Parathyroid adenoma (tissue), 2 donors: ENCODE data around the gene GRID1.

Source experiments
- H2AFZ ChIP-seq: fragments of 300-600 bp; sonication (generic); one replicate; pipeline ENCODE4 v1.7.0; 2017; ENCODE audit warnings: antibody characterized with exemption, mild to moderate bottlenecking
- H3K27ac ChIP-seq: fragments of 300-600 bp; sonication (generic); one replicate; pipeline ENCODE4 v1.7.0; 2017
- H3K27me3 ChIP-seq: fragments of 300-600 bp; sonication (generic); one replicate; pipeline ENCODE4 v1.7.0; 2017; ENCODE audit warnings: low read length; ENCODE audit not compliant: control insufficient read depth, insufficient read depth
- H3K36me3 ChIP-seq: fragments of 300-600 bp; sonication (generic); one replicate; pipeline ENCODE4 v1.7.0; 2017; ENCODE audit warnings: low read length; ENCODE audit not compliant: control insufficient read depth, insufficient read depth
- H3K4me1 ChIP-seq: fragments of 300-600 bp; sonication (generic); one replicate; pipeline ENCODE4 v1.7.0; 2017; ENCODE audit warnings: control low read depth
- H3K4me2 ChIP-seq: fragments of 300-600 bp; sonication (generic); one replicate; pipeline ENCODE4 v1.7.0; 2017; ENCODE audit warnings: low read length
- H3K4me3 ChIP-seq: fragments of 300-600 bp; sonication (generic); one replicate; pipeline ENCODE4 v1.7.0; 2017; ENCODE audit warnings: low read depth, low read length
- H3K79me2 ChIP-seq: fragments of 300-600 bp; sonication (generic); one replicate; pipeline ENCODE4 v1.7.0; 2017; ENCODE audit warnings: control low read depth
- H3K9ac ChIP-seq: fragments of 300-600 bp; sonication (generic); one replicate; pipeline ENCODE4 v1.7.0; 2017; ENCODE audit warnings: mild to moderate bottlenecking
- H3K9me3 ChIP-seq: fragments of 300-600 bp; sonication (generic); one replicate; pipeline ENCODE4 v1.7.0; 2017; ENCODE audit warnings: low read length; ENCODE audit not compliant: control insufficient read depth
- CTCF ChIP-seq: fragments of 300-600 bp; sonication (generic); IDR thresholded peaks from one replicate; pipeline ENCODE4 v1.7.0; 2017; ENCODE audit warnings: antibody characterized with exemption, mild to moderate bottlenecking
- donor health status: primary hyperparathyroidism.

The GRID1 gene

GRCh38 chr10:86361156-86362128 lies 5.2 kb downstream of the GRID1 start:
- Histone ChIP-seq H3K4me1 (no peaks in the 10 kb centered on the region), H3K36me3 (no peaks in the 10 kb centered on the region), H3K4me2 (no peak overlapping the region), H3K27ac (no peak overlapping the region), H3K27me3 (no peaks in the 10 kb centered on the region), H2AFZ (no peak overlapping the region), H3K4me3 (no peak overlapping the region), H3K9me3 (no peaks in the 10 kb centered on the region), H3K9ac (no peak overlapping the region), H3K79me2 (no peaks in the 10 kb centered on the region)
- no peak for TF ChIP-seq CTCF

- H3K9ac ChIP-seq = no peak overlapping the region
- H3K4me3 ChIP-seq = no peak overlapping the region
- no peaks in the 10 kb centered on the region for H3K9me3 ChIP-seq
- no peak overlapping the region for H2AFZ ChIP-seq
- no peak overlapping the region for H3K27ac ChIP-seq
- no peaks in the 10 kb centered on the region for H3K36me3 ChIP-seq
- H3K4me1 ChIP-seq = no peaks in the 10 kb centered on the region
- no peaks in the 10 kb centered on the region for H3K27me3 ChIP-seq
- no peaks in the 10 kb centered on the region for H3K79me2 ChIP-seq
- TF ChIP-seq CTCF = no peak
- no peak overlapping the region for H3K4me2 ChIP-seq
Measured at GRCh38 chr10:86360657-86361056, 5.9 kb downstream of the GRID1 start.

- no peaks in the 10 kb centered on the region for H3K79me2 ChIP-seq
- H3K4me1 ChIP-seq = no peaks in the 10 kb centered on the region
- H3K9me3 ChIP-seq = no peaks in the 10 kb centered on the region
- H3K27ac ChIP-seq = no peak overlapping the region
- no peak overlapping the region for H2AFZ ChIP-seq
- no peak overlapping the region for H3K4me2 ChIP-seq
- H3K27me3 ChIP-seq = no peaks in the 10 kb centered on the region
- H3K9ac ChIP-seq = no peak overlapping the region
- no peak overlapping the region for H3K4me3 ChIP-seq
- no peaks in the 10 kb centered on the region for H3K36me3 ChIP-seq
- TF ChIP-seq CTCF = no peak
Measured at GRCh38 chr10:86359954-86360353, 6.6 kb downstream of the GRID1 start.

GRCh38 chr10:86359111-86359510 lies 7.5 kb downstream of the GRID1 start:
- Histone ChIP-seq H3K9me3 (no peaks in the 10 kb centered on the region), H3K79me2 (no peaks in the 10 kb centered on the region), H3K4me2 (no peak overlapping the region), H3K4me3 (no peak overlapping the region), H2AFZ (no peak overlapping the region), H3K36me3 (no peaks in the 10 kb centered on the region), H3K4me1 (no peaks in the 10 kb centered on the region), H3K27ac (no peak overlapping the region), H3K9ac (no peak overlapping the region), H3K27me3 (no peaks in the 10 kb centered on the region)
- no peak for TF ChIP-seq CTCF

- H3K27me3 ChIP-seq = no peaks in the 10 kb centered on the region
- H3K4me2 ChIP-seq = no peak overlapping the region
- H3K36me3 ChIP-seq = no peaks in the 10 kb centered on the region
- no peak overlapping the region for H2AFZ ChIP-seq
- TF ChIP-seq CTCF = no peak
- no peak overlapping the region for H3K27ac ChIP-seq
- no peaks in the 10 kb centered on the region for H3K4me1 ChIP-seq
- H3K79me2 ChIP-seq = no peaks in the 10 kb centered on the region
- H3K9ac ChIP-seq = no peak overlapping the region
- no peaks in the 10 kb centered on the region for H3K9me3 ChIP-seq
- H3K4me3 ChIP-seq = no peak overlapping the region
Measured at GRCh38 chr10:86357676-86358075, 8.9 kb downstream of the GRID1 start.
